OCI-LY1 (cell line): ENCODE measurements around the gene PON2.
"Not testable (repeated sequence)": the region's sequence is repeated elsewhere in the genome, so short reads cannot be mapped to it uniquely, and the experiment has no call there.

Experiments used
- H2AFZ ChIP-seq: fragments of 200-600 bp; sonication (generic), shearing (Covaris generic); 2 replicates; pipeline ENCODE4 v1.6.0; 2014; ENCODE audit warnings: antibody characterized with exemption, mild to moderate bottlenecking, low read length
- H3F3A ChIP-seq: fragments of 200-600 bp; sonication (generic), shearing (Covaris generic); 2 replicates; pipeline ENCODE4 v1.6.0; 2014; ENCODE audit warnings: mild to moderate bottlenecking, antibody characterized with exemption, low read length, moderate library complexity; ENCODE audit not compliant: insufficient read depth
- H3K27ac ChIP-seq: fragments of 200-600 bp; sonication (generic); 2 replicates; pipeline ENCODE4 v1.5.1; 2014; ENCODE audit warnings: low read length, mixed run types, mild to moderate bottlenecking, low read depth; ENCODE audit not compliant: poor library complexity, severe bottlenecking
- H3K27me3 ChIP-seq: fragments of 200-600 bp; sonication (generic); 2 replicates; pipeline ENCODE4 v1.6.0; 2014; ENCODE audit warnings: antibody characterized with exemption, mild to moderate bottlenecking, low read length, moderate library complexity; ENCODE audit not compliant: insufficient read depth
- H3K36me3 ChIP-seq: fragments of 200-600 bp; sonication (generic); 2 replicates; pipeline ENCODE4 v1.6.1; 2014; ENCODE audit warnings: mild to moderate bottlenecking, antibody characterized with exemption, low read length, moderate library complexity, mixed read lengths; ENCODE audit not compliant: insufficient read depth
- H3K4me1 ChIP-seq: fragments of 200-600 bp; sonication (generic); 2 replicates; pipeline ENCODE4 v1.5.1; 2014; ENCODE audit warnings: mild to moderate bottlenecking, low read length, moderate library complexity; ENCODE audit not compliant: insufficient read depth, severe bottlenecking
- H3K4me2 ChIP-seq: fragments of 200-600 bp; sonication (generic), shearing (Covaris generic); 2 replicates; pipeline ENCODE4 v1.6.1; 2014; ENCODE audit warnings: low read length
- H3K4me3 ChIP-seq: fragments of 200-600 bp; sonication (generic); 2 replicates; pipeline ENCODE4 v1.5.1; 2014; ENCODE audit warnings: low read length, low read depth, mild to moderate bottlenecking, mixed read lengths; ENCODE audit not compliant: poor library complexity, severe bottlenecking
- H3K79me2 ChIP-seq: fragments of 200-600 bp; shearing (Covaris generic); 2 replicates; pipeline ENCODE4 v1.6.1; 2016; ENCODE audit warnings: mixed run types, low read length, mixed read lengths; ENCODE audit not compliant: insufficient read depth
- H3K9ac ChIP-seq: fragments of 200-600 bp; sonication (generic), shearing (Covaris generic); 2 replicates; pipeline ENCODE4 v1.6.1; 2014; ENCODE audit warnings: mild to moderate bottlenecking, low read length, mixed read lengths
- H3K9me2 ChIP-seq: fragments of 200-600 bp; sonication (generic), shearing (Covaris generic); 2 replicates; pipeline ENCODE4 v1.6.1; 2014; ENCODE audit warnings: low read depth, mild to moderate bottlenecking, low read length, mixed read lengths
- H3K9me3 ChIP-seq: fragments of 200-600 bp; shearing (Covaris generic); 2 replicates; pipeline ENCODE4 v1.6.1; 2014; ENCODE audit warnings: low read length, mixed read lengths
- H4K20me1 ChIP-seq: fragments of 200-600 bp; sonication (generic), shearing (Covaris generic); 2 replicates; pipeline ENCODE4 v1.6.0; 2016; ENCODE audit warnings: mild to moderate bottlenecking, low read length; ENCODE audit not compliant: insufficient read depth
- CTCF ChIP-seq: fragments of 200-600 bp; sonication (generic), shearing (Covaris generic); IDR thresholded peaks from 2 replicates; pipeline ENCODE4 v1.5.1; 2017; ENCODE audit warnings: mild to moderate bottlenecking, antibody characterized with exemption, low read length, moderate library complexity, mixed read lengths
- EZH2 ChIP-seq: fragments of 200-600 bp; sonication (generic), shearing (Covaris generic); IDR thresholded peaks from 2 replicates; pipeline ENCODE4 v1.8.0; 2017; ENCODE audit warnings: borderline replicate concordance, mixed run types, mild to moderate bottlenecking, antibody characterized with exemption, low read length, moderate library complexity, mixed read lengths

PON2 gene

GRCh38 chr7:95391761-95392160 is 43.1 kb downstream of the PON2 start:
- TF ChIP-seq CTCF, result no peak
- no peak for TF ChIP-seq EZH2
- Histone ChIP-seq H2AFZ (no peak overlapping the region), H3K4me1 (no peaks in the 10 kb centered on the region), H3K27me3 (no peaks in the 10 kb centered on the region), H3K36me3 (no peaks in the 10 kb centered on the region), H3K9me3 (no peaks in the 10 kb centered on the region), H3K9ac (no peak overlapping the region), H3K4me3 (no peak overlapping the region), H4K20me1 (no peaks in the 10 kb centered on the region), H3K79me2 (no peaks in the 10 kb centered on the region), H3K4me2 (no peak overlapping the region), H3K27ac (no peak overlapping the region), H3K9me2 (no peaks in the 10 kb centered on the region), H3F3A (no peaks in the 10 kb centered on the region)

GRCh38 chr7:95389516-95389915 is 45.3 kb downstream of the PON2 start:
- H3F3A ChIP-seq, result no peaks in the 10 kb centered on the region
- no peak overlapping the region for H2AFZ ChIP-seq
- no peaks in the 10 kb centered on the region for H3K4me1 ChIP-seq
- H4K20me1 ChIP-seq, result no peaks in the 10 kb centered on the region
- no peaks in the 10 kb centered on the region for H3K9me2 ChIP-seq
- TF ChIP-seq CTCF (no peak), EZH2 (no peak)
- no peak overlapping the region for H3K4me2 ChIP-seq
- H3K9me3 ChIP-seq, result no peaks in the 10 kb centered on the region
- H3K9ac ChIP-seq, result no peak overlapping the region
- H3K27ac ChIP-seq, result no peak overlapping the region
- H3K36me3 ChIP-seq, result no peaks in the 10 kb centered on the region
- no peaks in the 10 kb centered on the region for H3K79me2 ChIP-seq
- H3K27me3 ChIP-seq, result no peaks in the 10 kb centered on the region
- H3K4me3 ChIP-seq, result no peak overlapping the region

- not testable (repeated sequence) for H2AFZ ChIP-seq, H3K27ac ChIP-seq, H3K4me1 ChIP-seq, H3K79me2 ChIP-seq, H3K27me3 ChIP-seq, H3K9me2 ChIP-seq, H3K9me3 ChIP-seq, H3F3A ChIP-seq, H3K4me2 ChIP-seq, H3K9ac ChIP-seq, H3K4me3 ChIP-seq, H4K20me1 ChIP-seq, H3K36me3 ChIP-seq
Measured at GRCh38 chr7:95379457-95379856, 55.4 kb downstream of the PON2 start.

GRCh38 chr7:95376632-95377400 is 58.0 kb downstream of the PON2 start:
- Histone ChIP-seq H3K4me1 (peaks cover 9% of the 10 kb centered on the region), H3K36me3 (no peaks in the 10 kb centered on the region; the same call in 1 of the 2 replicates), H3K27me3 (no peaks in the 10 kb centered on the region; the same call in 1 of the 2 replicates), H4K20me1 (no peaks in the 10 kb centered on the region), H3K4me3 (peak overlapping the region; percentile 33), H3K9ac (no peak overlapping the region), H3K9me2 (no peaks in the 10 kb centered on the region), H3K4me2 (peak overlapping the region; percentile 40; the same call in 1 of the 2 replicates), H2AFZ (no peak overlapping the region), H3K9me3 (no peaks in the 10 kb centered on the region), H3F3A (no peaks in the 10 kb centered on the region), H3K27ac (no peak overlapping the region), H3K79me2 (no peaks in the 10 kb centered on the region)
- TF ChIP-seq CTCF, result no peak
- no peak for TF ChIP-seq EZH2
